ENCODE data around the gene NUP62.

DNA sequence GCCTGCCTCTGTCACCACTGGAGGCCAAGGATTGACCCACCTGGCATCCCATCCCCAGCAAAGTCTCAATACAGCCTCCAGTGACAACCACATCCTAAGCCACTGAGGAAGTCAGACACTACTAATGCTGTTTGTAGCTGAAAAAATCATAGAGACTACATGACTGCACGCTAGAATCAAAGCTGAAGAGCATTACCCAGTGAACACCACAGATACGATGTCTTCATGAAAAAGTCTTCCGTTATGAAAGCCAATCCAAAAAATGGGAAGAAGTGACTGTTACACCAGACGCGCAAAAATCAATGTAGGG is 11.1 kb upstream of the NUP62 start:
- TF ChIP-seq, protein P1, sequence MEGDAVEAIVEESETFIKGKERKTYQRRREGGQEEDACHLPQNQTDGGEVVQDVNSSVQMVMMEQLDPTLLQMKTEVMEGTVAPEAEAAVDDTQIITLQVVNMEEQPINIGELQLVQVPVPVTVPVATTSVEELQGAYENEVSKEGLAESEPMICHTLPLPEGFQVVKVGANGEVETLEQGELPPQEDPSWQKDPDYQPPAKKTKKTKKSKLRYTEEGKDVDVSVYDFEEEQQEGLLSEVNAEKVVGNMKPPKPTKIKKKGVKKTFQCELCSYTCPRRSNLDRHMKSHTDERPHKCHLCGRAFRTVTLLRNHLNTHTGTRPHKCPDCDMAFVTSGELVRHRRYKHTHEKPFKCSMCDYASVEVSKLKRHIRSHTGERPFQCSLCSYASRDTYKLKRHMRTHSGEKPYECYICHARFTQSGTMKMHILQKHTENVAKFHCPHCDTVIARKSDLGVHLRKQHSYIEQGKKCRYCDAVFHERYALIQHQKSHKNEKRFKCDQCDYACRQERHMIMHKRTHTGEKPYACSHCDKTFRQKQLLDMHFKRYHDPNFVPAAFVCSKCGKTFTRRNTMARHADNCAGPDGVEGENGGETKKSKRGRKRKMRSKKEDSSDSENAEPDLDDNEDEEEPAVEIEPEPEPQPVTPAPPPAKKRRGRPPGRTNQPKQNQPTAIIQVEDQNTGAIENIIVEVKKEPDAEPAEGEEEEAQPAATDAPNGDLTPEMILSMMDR (IDR thresholded peaks at IDR 0.05 in 8 of 11, conservative IDR thresholded peaks at IDR 0.05 in 3 of 11) = no peak
- TF ChIP-seq POLR2A (IDR thresholded peaks at IDR 0.05) = no peak
- TF ChIP-seq POLR2AphosphoS5 (IDR thresholded peaks at IDR 0.05) = no peak

All from spleen (tissue), 7 donors.